ENCODE data around the gene XCL1.
"Not testable (repeated sequence)": the region's sequence is repeated elsewhere in the genome, so short reads cannot be mapped to it uniquely, and the experiment has no call there.

Gene XCL1, protein sequence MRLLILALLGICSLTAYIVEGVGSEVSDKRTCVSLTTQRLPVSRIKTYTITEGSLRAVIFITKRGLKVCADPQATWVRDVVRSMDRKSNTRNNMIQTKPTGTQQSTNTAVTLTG
- 0.63 to 1.2 reads per million in 2 donors for total RNA-seq

DNA sequence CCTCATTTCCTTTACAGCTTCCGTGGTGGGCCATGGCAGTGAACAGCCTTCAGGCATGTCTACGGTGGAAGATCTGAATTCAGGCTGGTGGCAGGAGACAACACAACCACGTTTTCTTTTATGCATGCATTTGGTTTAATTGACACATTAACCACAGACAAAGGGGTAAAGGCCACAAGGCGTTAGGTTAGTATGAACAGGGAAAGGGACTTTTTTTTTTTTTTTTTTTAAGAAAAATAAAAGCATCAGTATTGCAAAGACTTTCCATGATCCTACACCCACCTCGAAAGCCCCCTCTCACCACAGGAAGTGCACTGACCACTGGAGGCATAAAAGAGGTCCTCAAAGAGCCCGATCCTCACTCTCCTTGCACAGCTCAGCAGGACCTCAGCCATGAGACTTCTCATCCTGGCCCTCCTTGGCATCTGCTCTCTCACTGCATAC is at the start of gene XCL1:
TSS of gene XCL1 (plus strand) at position 361 of the 444 bp plus-strand sequence. CDS start at position 394, 33 bp downstream.
- not testable (repeated sequence) for DNase-seq

DNA sequence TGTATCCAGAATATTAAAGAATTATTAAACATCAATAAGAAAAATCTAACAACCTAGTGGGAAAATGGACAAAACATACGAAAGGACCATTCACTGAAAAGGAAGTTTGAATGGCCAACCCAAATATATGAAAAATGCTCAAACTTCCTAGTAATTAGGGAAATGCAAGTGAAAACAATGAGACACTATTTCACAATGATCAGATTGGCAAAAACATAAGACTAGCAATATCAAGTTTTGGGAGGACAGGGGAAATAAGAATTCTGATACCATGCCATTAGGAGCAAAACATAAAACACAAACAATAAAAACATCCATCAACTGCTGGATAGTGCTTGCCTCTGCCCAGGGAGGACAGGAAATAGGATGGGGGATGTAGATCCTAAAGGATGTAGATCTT is 46.9 kb upstream of the XCL1 start:
- no peak for DNase-seq

DNA sequence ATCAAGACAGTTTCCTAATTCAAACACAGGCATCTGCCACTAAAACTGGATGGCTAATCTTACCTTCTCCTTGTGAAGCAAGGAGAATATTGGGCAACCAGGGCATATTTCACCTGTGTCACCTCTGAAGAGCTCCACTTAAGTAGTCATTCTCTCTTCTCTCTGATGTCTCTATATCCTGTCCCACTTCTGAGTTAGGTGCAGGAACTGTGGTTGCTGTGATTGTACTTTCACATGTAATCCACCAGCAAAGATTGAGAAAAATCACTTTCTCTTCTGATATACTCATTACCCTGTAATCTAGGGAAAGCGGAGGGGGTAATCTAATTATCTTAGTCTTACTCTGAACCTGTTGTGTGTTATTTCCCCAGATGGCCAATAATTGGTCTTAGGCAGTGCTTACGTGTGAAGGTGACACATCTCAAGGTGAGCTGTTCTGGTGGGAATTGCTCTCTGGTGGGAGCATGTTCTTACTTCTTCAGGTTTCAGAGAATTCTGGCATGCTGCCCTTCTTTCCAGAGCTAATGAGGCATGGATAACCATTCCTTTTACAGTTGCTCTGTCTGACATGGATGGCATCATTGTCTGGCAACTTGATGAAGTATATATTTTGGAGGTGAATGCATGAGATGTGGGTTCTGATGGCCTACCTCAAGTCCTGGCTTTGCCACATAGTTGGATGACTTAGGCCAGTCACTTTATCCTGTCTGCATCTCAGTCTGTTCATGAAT is 44.6 kb upstream of the XCL1 start:
- no peak for DNase-seq

DNA sequence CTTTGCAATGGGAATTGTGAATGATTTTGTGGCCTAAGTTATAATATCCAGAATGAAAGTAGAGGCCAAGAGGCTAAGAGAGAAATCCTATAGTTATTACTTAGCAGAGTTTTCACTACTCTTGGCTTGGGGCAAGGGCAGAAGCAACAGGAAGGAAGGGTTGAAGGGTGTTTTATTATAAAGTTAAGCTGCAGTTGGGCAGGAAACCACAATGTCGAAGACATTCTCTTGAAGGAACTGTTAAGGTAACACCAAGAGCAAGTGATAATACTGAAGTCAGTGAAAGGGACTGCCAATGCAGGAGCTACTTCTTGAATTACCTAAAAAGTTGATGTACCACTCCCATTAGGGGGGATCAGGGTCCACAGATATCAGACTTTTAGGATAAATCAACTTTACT is 40.9 kb upstream of the XCL1 start:
- no peak for DNase-seq

DNA sequence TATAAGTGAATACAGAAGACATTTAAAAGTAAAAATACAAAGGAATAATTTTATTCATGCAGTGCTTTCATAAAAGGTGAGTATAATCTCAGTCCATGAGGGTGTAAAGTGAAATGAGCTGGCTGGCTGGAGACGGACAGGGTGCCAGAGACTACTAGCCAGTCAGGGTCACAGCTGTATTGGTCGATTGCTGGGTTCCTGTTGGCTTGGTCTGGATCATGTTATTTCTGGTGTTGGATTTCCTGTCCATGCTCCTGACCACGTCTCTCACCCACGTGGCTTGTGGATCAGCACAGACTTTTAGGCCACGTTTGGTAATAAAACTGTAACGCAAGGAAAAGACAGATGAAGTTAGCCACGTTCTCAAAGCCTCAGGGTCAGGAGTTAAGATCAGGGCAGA is 35.6 kb upstream of the XCL1 start:
- not testable (repeated sequence) for DNase-seq

DNA sequence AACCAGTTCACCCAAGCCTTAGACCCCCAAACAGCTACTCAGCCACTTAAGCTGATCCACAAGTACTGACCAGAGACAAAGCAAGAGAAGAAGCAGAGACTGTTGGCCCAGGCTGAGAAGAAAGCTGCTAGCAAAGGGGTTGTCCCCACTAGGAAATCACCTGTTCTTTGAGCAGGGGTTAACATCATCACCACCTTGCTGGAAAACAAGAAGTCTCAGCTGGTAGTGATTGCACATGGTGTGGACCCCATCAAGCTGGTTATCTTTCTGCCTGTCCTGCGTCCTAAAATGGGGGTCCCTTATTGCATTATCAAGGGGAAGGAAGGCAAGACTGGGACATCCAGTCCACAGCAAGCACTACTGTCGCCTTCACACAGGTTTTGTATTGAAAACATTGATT is 33.4 kb upstream of the XCL1 start:
- not testable (repeated sequence) for DNase-seq

DNA sequence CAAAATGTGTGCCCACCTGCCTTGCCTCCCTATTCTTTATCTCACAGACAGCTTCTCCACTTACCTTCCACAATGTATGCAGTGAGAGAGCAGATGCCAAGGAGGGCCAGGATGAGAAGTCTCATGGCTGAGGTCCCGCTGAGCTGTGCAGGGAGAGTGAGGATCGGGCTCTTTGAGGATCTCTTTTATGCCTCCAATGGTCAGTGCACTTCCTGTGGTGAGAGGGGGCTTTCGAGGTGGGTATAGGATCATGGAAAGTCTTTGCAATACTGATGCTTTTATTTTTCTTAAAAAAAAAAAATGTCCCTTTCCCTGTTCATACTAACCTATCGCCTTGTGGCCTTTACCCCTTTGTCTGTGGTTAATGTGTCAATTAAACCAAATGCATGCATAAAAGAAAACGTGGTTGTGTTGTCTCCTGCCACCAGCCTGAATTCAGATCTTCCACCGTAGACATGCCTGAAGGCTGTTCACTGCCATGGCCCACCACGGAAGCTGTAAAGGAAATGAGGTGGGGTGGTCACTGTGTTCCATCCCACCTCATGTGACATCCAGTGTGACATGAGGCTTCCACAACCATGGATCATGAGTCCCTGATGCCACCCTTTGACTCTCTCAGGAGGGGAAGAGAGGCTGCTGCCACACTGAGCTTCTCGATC is 32.4 kb upstream of the XCL1 start, which contains the start of gene XCL2:
TSS of gene XCL2 (minus strand) at position 158 of the 659 bp plus-strand sequence. CDS start at position 125, 33 bp downstream.
- not testable (repeated sequence) for DNase-seq

DNA sequence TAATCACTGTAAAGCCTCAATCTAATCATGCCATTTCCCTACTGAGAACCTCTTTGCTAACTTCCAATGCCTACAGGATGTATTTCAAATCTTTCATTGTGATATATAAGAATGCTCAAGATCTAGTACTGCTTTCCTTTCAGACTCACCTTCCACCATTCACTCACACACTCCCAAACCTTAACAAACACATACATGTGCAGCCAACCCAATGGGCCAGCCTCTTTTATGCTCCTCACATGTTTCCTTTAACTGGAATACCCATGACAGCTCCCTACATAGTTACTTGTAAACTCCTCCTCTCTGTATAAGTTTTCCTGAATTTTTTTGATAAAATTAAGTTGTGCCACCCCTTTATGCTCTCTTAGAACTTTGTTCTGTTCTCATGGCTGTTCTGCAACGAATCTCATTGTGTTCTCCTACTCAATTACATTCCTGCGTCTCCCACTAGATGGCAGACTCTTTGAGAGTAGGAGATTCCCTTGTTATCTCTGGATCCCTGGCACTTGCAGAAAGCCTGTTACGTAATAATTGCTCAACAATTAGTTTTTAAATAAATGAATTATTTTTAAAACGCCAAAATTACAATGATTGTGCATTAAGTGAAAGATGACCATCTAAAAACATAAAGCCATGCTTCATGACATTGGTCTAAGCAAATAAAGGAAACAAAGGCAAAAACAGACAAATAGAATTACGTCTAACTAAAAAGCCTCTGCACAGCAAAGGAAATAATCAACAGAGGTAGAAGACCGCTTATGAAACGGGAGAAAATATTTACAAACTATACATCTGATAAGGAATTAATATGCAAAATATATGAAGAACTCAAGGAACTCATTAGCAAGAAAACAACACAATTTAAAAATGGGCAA is 30.5 kb upstream of the XCL1 start:
- not testable (repeated sequence) for DNase-seq

DNA sequence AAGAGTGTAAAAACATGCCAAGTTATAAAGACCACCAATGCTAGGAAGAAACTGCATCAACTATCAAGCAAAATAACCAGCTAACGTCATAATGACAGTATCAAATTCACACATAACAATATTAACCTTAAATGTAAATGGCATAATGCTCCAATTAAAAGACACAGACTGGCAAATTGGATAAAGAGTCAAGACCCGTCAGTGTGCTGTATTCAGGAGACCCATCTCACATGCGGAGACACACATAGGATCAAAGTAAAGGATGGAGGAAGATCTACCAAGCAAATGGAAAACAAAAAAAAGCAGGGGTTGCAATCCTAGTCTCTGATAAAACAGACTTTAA is 29.9 kb upstream of the XCL1 start:
- DNase-seq: not testable (repeated sequence)

DNA sequence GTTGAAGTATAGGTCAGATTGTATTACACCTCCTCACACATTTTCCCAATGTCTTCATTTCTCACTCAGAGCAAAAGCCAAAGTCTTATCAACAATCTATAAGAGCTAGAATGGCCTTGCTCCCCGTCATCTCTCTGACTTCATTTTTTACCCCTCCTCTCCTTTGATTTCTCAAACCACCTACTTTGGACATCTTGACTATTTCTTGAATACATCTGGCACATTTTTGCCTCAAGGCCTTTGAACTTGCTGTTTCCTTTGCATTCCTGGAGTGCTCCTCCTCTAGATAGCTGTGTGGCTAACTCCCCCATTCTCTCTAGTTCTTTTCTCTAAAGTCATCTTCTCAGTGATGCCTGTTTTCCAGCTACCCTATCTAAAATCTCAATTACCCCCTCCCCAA is 25.4 kb upstream of the XCL1 start:
- no peak for DNase-seq

DNA sequence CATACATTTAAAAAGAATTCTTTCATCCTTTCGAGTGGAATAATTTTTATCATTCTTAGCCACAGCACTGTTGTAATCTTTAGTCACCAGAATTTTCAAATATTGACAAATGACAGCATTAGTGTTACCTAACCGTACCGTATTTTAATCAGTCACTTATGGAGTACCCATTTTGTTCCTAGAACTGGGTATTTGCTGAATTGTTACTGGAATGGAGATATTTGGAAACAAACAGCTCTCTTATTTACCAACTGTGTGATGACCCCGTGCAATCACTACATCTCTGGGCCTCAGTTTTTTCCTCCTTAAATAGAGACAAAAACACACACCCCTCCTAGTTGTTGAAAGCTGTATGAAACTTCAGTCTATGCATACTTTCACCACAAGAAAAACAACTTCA is 24.7 kb upstream of the XCL1 start:
- DNase-seq: no peak

DNA sequence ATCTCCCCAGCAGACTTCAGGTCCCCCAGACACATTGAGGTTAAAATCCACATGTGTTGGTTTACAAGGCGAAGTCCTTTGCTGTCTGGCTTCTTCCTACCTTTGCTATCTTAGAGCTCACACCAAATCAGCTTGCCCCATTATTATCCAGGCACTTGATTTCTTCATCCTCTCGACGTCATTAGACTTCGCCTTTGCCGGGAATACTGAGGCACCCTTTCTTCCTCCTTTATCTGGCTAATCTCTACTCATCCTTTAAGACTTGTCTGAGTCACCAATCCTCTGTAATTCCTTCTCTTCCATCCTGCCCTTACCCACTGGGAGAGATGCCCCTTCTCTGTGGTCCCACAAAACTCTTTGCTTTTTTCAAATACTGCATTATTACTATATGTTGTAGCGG is 23.4 kb upstream of the XCL1 start:
- no peak for DNase-seq

DNA sequence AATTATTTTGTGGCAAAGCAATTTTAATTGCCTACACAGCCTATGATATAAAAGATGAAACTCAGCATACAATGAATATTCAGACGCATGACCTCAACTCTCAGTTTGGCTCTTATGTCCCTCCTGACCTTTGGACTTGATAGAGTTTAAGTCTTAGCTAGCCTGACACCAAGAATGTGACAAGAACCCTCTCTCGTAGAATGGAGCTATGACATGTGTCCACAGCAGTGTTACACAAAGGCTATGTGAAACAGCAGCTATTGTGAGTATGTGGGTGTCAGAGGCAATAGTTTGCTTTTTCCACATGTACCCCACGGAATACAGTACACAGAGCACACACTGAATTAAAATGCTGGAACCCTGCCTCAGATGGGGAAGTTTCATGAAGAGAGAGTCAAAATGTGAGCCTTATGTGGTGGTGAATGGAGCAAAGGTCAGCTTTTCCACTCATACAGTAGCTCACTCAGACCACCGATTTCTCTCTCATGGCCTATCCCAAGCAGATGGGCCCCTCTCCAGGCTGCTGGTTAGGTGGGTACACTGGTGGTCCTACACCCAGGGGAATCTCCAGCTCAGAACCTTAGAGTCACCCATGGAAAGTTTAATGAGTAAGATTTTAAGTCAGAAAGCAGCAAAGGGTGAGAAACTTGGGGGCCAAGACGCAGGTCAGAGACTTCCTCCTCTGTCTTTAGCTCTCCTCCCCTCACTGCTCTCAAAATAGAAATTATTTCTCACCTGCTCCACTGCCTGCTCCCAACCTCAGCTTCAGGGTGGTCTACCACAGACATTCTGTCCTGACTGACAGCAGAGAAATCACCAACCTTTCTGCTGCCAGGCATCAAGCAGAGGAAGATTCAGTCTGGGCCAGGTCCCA is 22.5 kb upstream of the XCL1 start:
- DNase-seq: no peak

DNA sequence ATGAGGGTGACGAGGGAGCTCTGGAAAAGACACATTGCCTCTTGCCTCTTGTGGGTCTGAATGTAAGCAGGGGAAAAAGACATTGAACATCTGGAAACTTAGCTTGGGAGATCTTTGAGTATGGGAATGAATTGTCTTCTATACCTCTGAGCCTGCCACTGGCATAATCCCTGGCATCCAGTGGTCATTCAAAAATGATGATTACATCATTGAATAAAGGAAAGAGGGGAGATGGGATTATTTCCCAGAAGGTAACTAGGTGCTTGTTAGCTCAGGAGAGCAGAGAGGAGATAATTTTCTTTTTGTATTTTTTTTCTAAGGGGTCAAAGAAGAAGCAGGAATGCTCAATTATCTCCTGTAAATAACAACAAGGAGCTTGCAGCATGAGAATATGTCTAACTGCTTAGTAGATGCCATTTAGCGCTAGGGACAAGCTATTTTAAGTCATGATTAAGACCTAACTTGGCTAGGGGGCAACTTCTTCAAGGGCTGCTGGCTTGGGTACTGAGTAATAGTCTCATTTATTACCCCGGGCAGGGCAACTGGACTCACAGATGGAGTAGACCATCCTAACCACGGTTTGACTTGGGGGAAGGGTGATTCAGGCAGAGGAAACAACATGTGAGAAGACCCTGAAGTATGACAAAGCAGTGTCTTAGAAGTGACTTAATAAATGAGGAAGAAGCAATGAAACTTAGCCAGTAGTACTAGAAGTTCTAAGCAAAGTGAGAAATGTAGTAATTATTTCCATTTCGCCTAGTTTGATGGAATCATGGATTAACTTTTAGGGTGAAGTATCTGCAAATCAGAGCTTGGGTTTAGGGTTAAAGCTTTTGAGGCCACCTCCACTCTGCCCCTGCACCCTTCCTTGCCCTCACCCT is 21.6 kb upstream of the XCL1 start:
- no peak for DNase-seq

DNA sequence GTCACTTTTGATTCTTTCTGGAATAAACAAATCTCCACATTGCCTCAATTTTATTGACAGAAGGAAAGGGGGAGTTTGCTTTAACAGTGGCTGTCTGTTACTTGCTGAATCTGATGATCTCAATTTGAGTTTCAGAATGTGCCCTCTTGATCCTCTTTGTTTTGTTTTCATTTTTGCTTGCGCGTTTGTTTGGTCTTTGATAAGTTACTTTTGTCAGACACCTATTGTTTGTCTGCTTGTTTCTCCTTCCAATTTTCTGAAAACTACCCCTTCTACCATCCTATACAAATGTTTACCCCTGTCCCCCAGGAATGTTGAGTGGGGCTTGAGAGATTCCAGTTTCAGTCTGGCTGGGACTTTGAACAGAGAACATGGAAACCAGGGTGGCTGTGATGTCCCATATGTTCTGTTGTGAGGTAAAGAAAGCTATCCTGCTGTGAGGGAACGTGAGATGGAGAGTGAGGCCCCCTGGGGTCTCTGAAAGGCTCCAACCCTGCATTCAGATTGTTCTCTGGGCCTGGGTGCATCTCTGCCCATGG is 20.8 kb upstream of the XCL1 start:
- no peak for DNase-seq

DNA sequence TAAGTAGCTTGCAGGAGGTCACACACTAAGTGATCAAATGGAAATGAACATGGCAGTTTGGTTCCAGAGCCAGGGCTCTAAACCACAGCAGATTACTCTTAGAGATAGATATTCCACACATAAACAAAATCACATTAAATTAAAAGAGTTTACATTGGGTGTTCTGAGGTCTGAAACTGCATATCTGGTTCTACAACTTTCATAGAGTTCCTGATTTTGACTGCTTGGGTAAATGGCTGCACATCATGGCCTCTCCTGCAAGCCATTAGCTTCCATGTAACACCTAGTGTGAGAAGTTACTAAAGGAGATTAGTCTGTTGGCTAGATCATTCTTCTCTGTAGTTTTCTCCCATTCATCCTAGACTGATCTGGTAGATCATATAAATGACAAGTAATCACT is 19.8 kb upstream of the XCL1 start:
- DNase-seq: no peak

DNA sequence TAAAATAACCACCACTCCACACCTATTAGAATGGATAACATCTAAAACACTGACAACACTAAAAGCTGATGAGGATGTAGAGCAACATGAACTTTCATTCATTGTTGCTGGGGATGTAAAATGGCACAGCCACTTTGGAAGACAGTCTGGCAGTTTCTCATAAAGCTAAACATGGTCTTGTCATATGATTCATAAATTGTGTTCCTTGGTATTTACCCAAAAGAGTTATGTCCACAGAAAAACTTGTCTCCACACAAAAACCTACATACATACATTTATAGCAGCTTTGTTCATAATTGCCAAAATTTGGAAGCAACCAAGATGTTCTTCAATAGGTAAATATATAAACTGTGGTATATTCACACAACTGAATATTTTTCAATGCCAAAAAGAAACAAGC is 16.0 kb upstream of the XCL1 start:
- DNase-seq: no peak

DNA sequence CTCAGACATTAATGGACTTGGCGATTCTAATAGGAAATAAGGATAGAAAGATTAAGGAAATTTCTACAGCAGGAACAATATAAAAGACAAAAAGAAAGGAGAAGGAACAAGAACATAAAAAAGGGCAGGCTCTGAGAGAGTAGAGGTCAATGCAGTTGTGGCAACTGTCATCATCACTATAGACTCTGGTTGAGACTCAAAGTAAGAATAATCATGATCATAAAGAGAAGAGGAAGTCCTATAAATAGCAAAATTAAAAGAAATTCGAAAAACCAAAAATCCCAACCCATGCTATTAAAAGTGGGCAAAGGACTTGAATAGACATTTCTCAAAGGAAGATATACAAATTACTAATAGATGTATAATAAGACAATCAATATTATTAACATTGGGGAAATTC is 14.4 kb upstream of the XCL1 start:
- no peak for DNase-seq

DNA sequence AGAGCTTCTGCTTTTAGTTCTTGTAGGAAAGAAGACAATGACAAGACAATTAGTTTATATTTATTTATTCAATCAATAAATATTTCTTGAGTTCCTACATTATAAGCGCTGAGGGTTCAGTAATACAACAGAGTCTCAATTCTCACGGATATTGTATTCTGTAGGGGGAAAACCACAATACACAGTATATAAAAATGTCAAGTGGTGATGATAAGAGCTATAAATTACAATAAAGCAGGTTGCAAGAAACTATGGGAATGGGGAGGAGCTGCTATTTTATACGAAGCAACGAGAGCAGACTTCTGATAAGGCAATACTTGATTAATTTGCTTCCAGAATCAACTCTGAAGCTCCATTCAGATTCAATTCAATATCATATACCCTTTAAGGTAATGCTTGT is 10.6 kb upstream of the XCL1 start:
- no peak for DNase-seq

DNA sequence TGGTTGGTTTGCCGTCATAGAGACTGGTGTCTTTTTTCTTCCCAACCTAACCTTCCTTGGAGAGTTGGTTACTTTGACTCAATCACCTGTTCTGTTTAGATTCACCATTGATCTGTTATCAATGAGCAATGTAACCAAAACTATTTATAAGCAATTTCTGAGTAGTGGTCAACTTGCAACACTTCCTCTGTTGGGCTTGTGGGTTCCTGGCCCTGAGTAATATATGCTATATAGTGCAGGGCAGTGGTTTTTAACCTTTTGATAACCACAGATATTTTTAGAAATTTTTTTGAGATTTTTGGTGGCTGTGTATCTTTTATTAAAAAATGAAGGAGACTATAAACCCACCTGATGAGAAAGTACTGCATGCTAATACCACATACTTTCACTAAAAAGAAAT is 9.4 kb upstream of the XCL1 start:
- no peak for DNase-seq

DNA sequence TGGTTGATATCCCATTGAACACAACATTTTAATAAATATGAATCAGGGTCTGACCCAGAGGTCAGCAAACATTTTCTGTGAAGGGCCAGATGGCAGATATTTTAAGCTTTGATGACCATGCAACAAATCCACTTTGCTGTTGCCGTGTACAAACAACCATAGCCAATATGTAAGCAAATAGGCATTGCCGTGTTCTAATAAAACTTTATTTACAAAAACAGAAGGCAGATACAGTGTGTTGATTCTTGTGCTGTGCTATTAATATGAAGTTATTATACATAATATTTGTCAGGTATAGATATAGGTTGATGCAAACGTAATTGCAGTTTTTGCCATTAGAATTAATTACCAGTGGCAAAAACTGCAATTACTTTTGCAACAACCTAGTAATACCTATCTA is 8.8 kb upstream of the XCL1 start:
- DNase-seq: no peak
